CD4-positive, alpha-beta T cell treated with Interleukin-10 for 1 hour (primary cell): Measurements from ENCODE around the gene TLE1.
A peak's percentile ranks its signal among the peaks of the same experiment; 100 is the strongest.
"Not testable (repeated sequence)": the region's sequence is repeated elsewhere in the genome, so short reads cannot be mapped to it uniquely, and the experiment has no call there.

Experiments
- DNase-seq: peaks from one replicate; pipeline ENCODE4 v3.0.0-alpha.2; 2020

The TLE1 gene

GRCh38 chr9:81689343-81690175 lies at the start of gene TLE1:
Gene TLE1 (minus strand): TSS chr9:81689547. CDS start chr9:81688240, 1,307 bp downstream.
- peak; percentile 79 for DNase-seq

- no peak for DNase-seq
Observed at GRCh38 chr9:81737871-81738507, 48.6 kb upstream of the TLE1 start.

- DNase-seq: not testable (repeated sequence)
Observed at GRCh38 chr9:81730498-81730897, 41.2 kb upstream of the TLE1 start.

GRCh38 chr9:81729135-81729534 lies 39.8 kb upstream of the TLE1 start:
- DNase-seq: no peak

- no peak for DNase-seq
Observed at GRCh38 chr9:81724242-81724889, 35.0 kb upstream of the TLE1 start.

GRCh38 chr9:81722277-81722676 lies 32.9 kb upstream of the TLE1 start:
- DNase-seq: no peak

GRCh38 chr9:81720450-81721086 lies 31.2 kb upstream of the TLE1 start:
- no peak for DNase-seq

GRCh38 chr9:81719972-81720371 lies 30.6 kb upstream of the TLE1 start:
- no peak for DNase-seq

GRCh38 chr9:81718244-81718643 lies 28.9 kb upstream of the TLE1 start:
- no peak for DNase-seq

- DNase-seq: no peak
Observed at GRCh38 chr9:81717747-81718077, 28.4 kb upstream of the TLE1 start.

- no peak for DNase-seq
Observed at GRCh38 chr9:81717061-81717746, 27.9 kb upstream of the TLE1 start.

GRCh38 chr9:81716409-81716808 lies 27.1 kb upstream of the TLE1 start:
- no peak for DNase-seq

GRCh38 chr9:81705578-81705977 lies 16.2 kb upstream of the TLE1 start:
- DNase-seq: no peak

GRCh38 chr9:81694541-81694940 lies 5.2 kb upstream of the TLE1 start:
- DNase-seq: no peak

- DNase-seq: no peak
Observed at GRCh38 chr9:81693671-81694378, 4.5 kb upstream of the TLE1 start.

- DNase-seq: no peak
Observed at GRCh38 chr9:81690251-81690851, 1.0 kb upstream of the TLE1 start.

GRCh38 chr9:81689093-81689342 lies 329 bp downstream of the TLE1 start:
- DNase-seq: not testable (repeated sequence)

GRCh38 chr9:81688262-81689092 lies 870 bp downstream of the TLE1 start:
- DNase-seq: peak; percentile 17

GRCh38 chr9:81687521-81688261 lies 1.7 kb downstream of the TLE1 start:
- DNase-seq: no peak
